GM23338 (cell line): ENCODE results near the gene SMIM43. TPM values are rescaled to one million over a fixed set of nuclear protein-coding genes. Genes with fewer than 3 reads are reported as not detected.

Experiments
- ATAC-seq: fragments of 200-7000 bp; cut with Tn5 transposase; 3 replicates; pipeline ENCODE4 v1.9.1; 2020
- DNase-seq: peaks from one replicate; pipeline ENCODE4 v3.0.0-alpha.2; 2015; ENCODE audit warnings: low spot score
- H2AFZ ChIP-seq: fragments of 200-600 bp; sonication (generic); 2 replicates; pipeline ENCODE4 v1.8.0; 2016; ENCODE audit warnings: antibody characterized with exemption, mild to moderate bottlenecking, moderate library complexity
- H3F3A ChIP-seq: fragments of 200-600 bp; sonication (generic); replicated peaks from 2 replicates; pipeline ENCODE4 v1.8.0; 2017; ENCODE audit warnings: antibody characterized with exemption, mixed run types, low read depth
- H3K27ac ChIP-seq: fragments of 200-600 bp; sonication (generic); 2 replicates; pipeline ENCODE4 v1.6.1; 2016; ENCODE audit warnings: low read depth
- H3K27me3 ChIP-seq: fragments of 200-600 bp; sonication (generic); 2 replicates; pipeline ENCODE4 v1.8.0; 2016; ENCODE audit warnings: mild to moderate bottlenecking, mixed run types, moderate library complexity; ENCODE audit not compliant: insufficient read depth
- H3K36me3 ChIP-seq: fragments of 200-600 bp; sonication (generic); 2 replicates; pipeline ENCODE4 v1.8.0; 2016; ENCODE audit warnings: mild to moderate bottlenecking; ENCODE audit not compliant: insufficient read depth
- H3K4me1 ChIP-seq: fragments of 200-600 bp; sonication (generic); 2 replicates; pipeline ENCODE4 v1.8.0; 2016; ENCODE audit warnings: mild to moderate bottlenecking, moderate library complexity; ENCODE audit not compliant: insufficient read depth
- H3K4me2 ChIP-seq: fragments of 200-600 bp; sonication (generic); 2 replicates; pipeline ENCODE4 v1.7.1; 2017; ENCODE audit warnings: mixed run types
- H3K4me3 ChIP-seq: fragments of 200-600 bp; sonication (generic); 2 replicates; pipeline ENCODE4 v1.6.1; 2016; ENCODE audit warnings: mixed run types
- H3K79me2 ChIP-seq: fragments of 200-600 bp; sonication (generic); replicated peaks from 2 replicates; pipeline ENCODE4 v1.8.0; 2017; ENCODE audit warnings: mild to moderate bottlenecking; ENCODE audit not compliant: insufficient read depth
- H3K9me2 ChIP-seq: fragments of 200-600 bp; sonication (generic); 2 replicates; pipeline ENCODE4 v1.8.0; 2017; ENCODE audit not compliant: insufficient read depth
- H4K20me1 ChIP-seq: fragments of 200-600 bp; sonication (generic); replicated peaks from 2 replicates; pipeline ENCODE4 v1.8.0; 2017; ENCODE audit warnings: mild to moderate bottlenecking; ENCODE audit not compliant: insufficient read depth
- H3K27ac Mint-ChIP-seq: 2 replicates; pipeline ENCODE4 v1.8.0; 2020; ENCODE audit warnings: inconsistent platforms, mild to moderate bottlenecking, moderate library complexity, mixed read lengths
- H3K27me3 Mint-ChIP-seq: 3 replicates; pipeline ENCODE4 v1.8.0; 2022; ENCODE audit warnings: low read depth, mild to moderate bottlenecking, moderate library complexity, mixed read lengths, inconsistent platforms; ENCODE audit not compliant: insufficient read depth, poor library complexity
- H3K36me3 Mint-ChIP-seq: 3 replicates; pipeline ENCODE4 v1.8.0; 2021; ENCODE audit warnings: low read depth, mild to moderate bottlenecking, inconsistent platforms, moderate library complexity, mixed read lengths
- H3K4me1 Mint-ChIP-seq: 3 replicates; pipeline ENCODE4 v1.8.0; 2020; ENCODE audit warnings: mild to moderate bottlenecking, inconsistent platforms, mixed read lengths
- H3K4me3 Mint-ChIP-seq: 3 replicates; pipeline ENCODE4 v1.8.0; 2021; ENCODE audit warnings: moderate library complexity, mild to moderate bottlenecking, inconsistent platforms, mixed read lengths
- H3K9me3 Mint-ChIP-seq: 3 replicates; pipeline ENCODE4 v1.8.0; 2020; ENCODE audit warnings: moderate library complexity, mild to moderate bottlenecking, inconsistent platforms, mixed read lengths
- CREB1 ChIP-seq: fragments of 250-450 bp; sonication (Bioruptor Pico); IDR thresholded peaks from 2 replicates; pipeline ENCODE4 v1.5.0; 2020; ENCODE audit warnings: low read depth, mild to moderate bottlenecking, moderate library complexity
- CTCF ChIP-seq, 2 experiments: fragments of 200-600 bp in 1 of 2; sonication (generic) in 1 of 2; conservative IDR thresholded peaks; 2 replicates each; pipeline versions ENCODE4 v1.5.1 to v1.6.1; 2016 to 2017; ENCODE audit warnings: antibody characterized with exemption in 2 of 2, low read depth in 2 of 2, mild to moderate bottlenecking in 2 of 2, moderate library complexity in 1 of 2
- EZH2phosphoT487 ChIP-seq: fragments of 200-600 bp; sonication (generic); IDR thresholded peaks from one replicate; pipeline ENCODE4 v1.8.1; 2018; ENCODE audit warnings: antibody characterized with exemption; ENCODE audit not compliant: unreplicated experiment
- JUNB ChIP-seq: IDR thresholded peaks from one replicate; pipeline ENCODE4 v1.6.1; 2016; ENCODE audit warnings: antibody characterized with exemption; ENCODE audit not compliant: unreplicated experiment
- NANOG ChIP-seq: IDR thresholded peaks from 2 replicates; pipeline ENCODE4 v1.6.1; 2016; ENCODE audit warnings: antibody characterized with exemption, borderline replicate concordance
- POLR2AphosphoS5 ChIP-seq: IDR thresholded peaks from 2 replicates; pipeline ENCODE4 v1.6.1; 2016; ENCODE audit warnings: antibody characterized with exemption, low read depth
- REST ChIP-seq: IDR thresholded peaks from one replicate; pipeline ENCODE4 v1.6.1; 2018; ENCODE audit warnings: antibody characterized with exemption; ENCODE audit not compliant: unreplicated experiment
- ZNF114 ChIP-seq: fragments of 250-450 bp; sonication (Bioruptor Pico); IDR thresholded peaks from 2 replicates; pipeline ENCODE4 v1.5.0; 2020; ENCODE audit warnings: mild to moderate bottlenecking, moderate library complexity
- ZNF331 ChIP-seq: fragments of 250-450 bp; sonication (Bioruptor Pico); IDR thresholded peaks from 2 replicates; pipeline ENCODE4 v1.5.0; 2020; ENCODE audit warnings: low read depth, mild to moderate bottlenecking, moderate library complexity
- polyA plus RNA-seq: library from polyadenylated mRNA; unstranded; fragments of >200 nt; fragmentation: Nextera tagmentation; extraction: Ambion mirVana; gene quantifications from 2 replicates; pipeline ENCODE4 v1.2.1, GENCODE V29; 2016
- total RNA-seq: library from RNA; depleted of rRNA; stranded (reverse); fragments of >200 nt; shearing (Covaris generic); gene quantifications from 2 replicates; pipeline ENCODE4 v1.2.3, GENCODE V29; 2014
- TF ChIP-seq, protein P1 (sequence below): fragments of 250-450 bp; sonication (Bioruptor Pico); IDR thresholded peaks from 2 replicates; pipeline ENCODE4 v1.5.0; 2020; ENCODE audit warnings: mild to moderate bottlenecking, moderate library complexity

SMIM43 gene
- total and polyA plus RNA-seq, 2 experiments from 2014 or later: 0.26 to 0.56 TPM

DNA sequence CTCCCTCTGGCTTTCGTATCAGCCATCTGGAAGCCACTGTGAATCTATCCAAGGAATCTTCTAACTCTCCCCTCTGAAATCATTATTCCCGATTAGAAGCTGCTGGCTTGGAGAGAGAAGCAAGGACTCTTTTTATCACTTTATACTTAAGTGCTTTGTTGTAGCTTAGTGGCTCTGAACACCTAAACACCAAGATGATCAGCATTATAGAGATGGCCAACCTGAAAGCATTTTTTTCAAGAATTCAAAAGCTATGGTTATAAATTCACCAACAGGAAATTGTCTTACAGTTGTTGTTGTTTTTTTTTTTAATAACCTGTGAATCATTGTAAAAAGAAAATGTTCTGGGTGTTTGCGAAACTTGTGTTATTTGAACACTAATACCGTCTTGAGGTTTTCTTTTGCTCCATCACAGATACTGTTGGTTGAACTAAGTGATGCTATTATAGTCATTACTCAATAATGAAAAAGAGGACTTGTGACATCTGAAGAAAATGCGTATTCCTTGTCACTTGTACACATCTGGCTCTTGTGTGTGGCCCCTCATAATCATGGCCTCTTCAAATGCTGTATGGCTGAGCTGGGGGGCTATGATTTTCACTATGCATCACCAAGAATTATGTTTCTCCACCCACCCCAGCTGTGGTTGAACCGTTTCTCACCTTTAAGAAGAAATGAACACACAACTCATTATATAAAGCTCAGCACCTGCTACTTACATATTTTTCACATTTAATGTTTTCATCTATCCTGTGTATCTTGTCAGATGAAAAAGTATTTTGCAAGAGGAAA lies 11.8 kb upstream of the SMIM43 start:
- TF ChIP-seq ZNF114: no peak
- Histone ChIP-seq H2AFZ (no peak overlapping the region), H3K79me2 (no peaks in the 10 kb centered on the region), H3K4me1 (no peaks in the 10 kb centered on the region), H3K36me3 (no peaks in the 10 kb centered on the region), H4K20me1 (no peaks in the 10 kb centered on the region), H3K4me3 (no peak overlapping the region), H3K9me2 (no peaks in the 10 kb centered on the region), H3K27ac (no peak overlapping the region), H3K4me2 (no peak overlapping the region), H3F3A (no peaks in the 10 kb centered on the region), H3K27me3 (no peaks in the 10 kb centered on the region)
- Mint-ChIP-seq H3K27me3 (no peaks in the 10 kb centered on the region), H3K9me3 (no peaks in the 10 kb centered on the region), H3K36me3 (no peaks in the 10 kb centered on the region), H3K27ac (no peak overlapping the region), H3K4me3 (no peak overlapping the region), H3K4me1 (peaks cover 15% of the 10 kb centered on the region)
- DNase-seq: no peak
- ATAC-seq: no peak

DNA sequence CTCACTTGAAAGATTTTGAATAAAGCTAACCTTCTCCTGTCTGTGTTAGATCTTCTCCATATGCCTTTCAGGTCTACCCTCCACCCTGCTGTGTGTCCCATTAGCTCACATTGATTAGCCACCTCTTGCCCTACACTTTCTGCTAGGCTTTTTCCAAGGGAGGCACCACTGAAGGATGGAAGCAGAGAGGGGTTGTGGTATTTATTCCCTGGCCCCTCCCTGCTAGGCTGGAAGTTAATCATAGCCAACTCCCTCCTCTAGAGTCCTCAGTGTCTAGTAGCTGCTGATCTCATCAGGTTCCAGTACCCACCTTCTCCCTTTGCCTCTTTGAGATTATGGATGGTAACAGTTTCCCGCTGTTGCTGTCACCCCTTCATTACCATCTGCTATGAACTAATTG lies 8.9 kb upstream of the SMIM43 start:
- H3K4me1 ChIP-seq: no peaks in the 10 kb centered on the region
- peak; percentile 45 for ATAC-seq
- TF ChIP-seq CREB1 (CRISPR knock-in tag): no peak
- TF ChIP-seq, protein P1, sequence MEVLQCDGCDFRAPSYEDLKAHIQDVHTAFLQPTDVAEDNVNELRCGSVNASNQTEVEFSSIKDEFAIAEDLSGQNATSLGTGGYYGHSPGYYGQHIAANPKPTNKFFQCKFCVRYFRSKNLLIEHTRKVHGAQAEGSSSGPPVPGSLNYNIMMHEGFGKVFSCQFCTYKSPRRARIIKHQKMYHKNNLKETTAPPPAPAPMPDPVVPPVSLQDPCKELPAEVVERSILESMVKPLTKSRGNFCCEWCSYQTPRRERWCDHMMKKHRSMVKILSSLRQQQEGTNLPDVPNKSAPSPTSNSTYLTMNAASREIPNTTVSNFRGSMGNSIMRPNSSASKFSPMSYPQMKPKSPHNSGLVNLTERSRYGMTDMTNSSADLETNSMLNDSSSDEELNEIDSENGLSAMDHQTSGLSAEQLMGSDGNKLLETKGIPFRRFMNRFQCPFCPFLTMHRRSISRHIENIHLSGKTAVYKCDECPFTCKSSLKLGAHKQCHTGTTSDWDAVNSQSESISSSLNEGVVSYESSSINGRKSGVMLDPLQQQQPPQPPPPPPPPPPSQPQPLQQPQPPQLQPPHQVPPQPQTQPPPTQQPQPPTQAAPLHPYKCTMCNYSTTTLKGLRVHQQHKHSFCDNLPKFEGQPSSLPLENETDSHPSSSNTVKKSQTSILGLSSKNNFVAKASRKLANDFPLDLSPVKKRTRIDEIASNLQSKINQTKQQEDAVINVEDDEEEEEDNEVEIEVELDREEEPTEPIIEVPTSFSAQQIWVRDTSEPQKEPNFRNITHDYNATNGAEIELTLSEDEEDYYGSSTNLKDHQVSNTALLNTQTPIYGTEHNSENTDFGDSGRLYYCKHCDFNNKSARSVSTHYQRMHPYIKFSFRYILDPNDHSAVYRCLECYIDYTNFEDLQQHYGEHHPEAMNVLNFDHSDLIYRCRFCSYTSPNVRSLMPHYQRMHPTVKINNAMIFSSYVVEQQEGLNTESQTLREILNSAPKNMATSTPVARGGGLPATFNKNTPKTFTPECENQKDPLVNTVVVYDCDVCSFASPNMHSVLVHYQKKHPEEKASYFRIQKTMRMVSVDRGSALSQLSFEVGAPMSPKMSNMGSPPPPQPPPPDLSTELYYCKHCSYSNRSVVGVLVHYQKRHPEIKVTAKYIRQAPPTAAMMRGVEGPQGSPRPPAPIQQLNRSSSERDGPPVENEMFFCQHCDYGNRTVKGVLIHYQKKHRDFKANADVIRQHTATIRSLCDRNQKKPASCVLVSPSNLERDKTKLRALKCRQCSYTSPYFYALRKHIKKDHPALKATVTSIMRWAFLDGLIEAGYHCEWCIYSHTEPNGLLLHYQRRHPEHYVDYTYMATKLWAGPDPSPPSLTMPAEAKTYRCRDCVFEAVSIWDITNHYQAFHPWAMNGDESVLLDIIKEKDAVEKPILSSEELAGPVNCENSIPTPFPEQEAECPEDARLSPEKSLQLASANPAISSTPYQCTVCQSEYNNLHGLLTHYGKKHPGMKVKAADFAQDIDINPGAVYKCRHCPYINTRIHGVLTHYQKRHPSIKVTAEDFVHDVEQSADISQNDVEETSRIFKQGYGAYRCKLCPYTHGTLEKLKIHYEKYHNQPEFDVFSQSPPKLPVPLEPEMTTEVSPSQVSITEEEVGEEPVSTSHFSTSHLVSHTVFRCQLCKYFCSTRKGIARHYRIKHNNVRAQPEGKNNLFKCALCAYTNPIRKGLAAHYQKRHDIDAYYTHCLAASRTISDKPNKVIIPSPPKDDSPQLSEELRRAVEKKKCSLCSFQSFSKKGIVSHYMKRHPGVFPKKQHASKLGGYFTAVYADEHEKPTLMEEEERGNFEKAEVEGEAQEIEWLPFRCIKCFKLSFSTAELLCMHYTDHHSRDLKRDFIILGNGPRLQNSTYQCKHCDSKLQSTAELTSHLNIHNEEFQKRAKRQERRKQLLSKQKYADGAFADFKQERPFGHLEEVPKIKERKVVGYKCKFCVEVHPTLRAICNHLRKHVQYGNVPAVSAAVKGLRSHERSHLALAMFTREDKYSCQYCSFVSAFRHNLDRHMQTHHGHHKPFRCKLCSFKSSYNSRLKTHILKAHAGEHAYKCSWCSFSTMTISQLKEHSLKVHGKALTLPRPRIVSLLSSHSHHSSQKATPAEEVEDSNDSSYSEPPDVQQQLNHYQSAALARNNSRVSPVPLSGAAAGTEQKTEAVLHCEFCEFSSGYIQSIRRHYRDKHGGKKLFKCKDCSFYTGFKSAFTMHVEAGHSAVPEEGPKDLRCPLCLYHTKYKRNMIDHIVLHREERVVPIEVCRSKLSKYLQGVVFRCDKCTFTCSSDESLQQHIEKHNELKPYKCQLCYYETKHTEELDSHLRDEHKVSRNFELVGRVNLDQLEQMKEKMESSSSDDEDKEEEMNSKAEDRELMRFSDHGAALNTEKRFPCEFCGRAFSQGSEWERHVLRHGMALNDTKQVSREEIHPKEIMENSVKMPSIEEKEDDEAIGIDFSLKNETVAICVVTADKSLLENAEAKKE (CRISPR knock-in tag): no peak
- no peak for TF ChIP-seq ZNF331 (CRISPR knock-in tag)
- TF ChIP-seq ZNF114: no peak
- TF ChIP-seq CTCF (conservative IDR thresholded peaks at IDR 0.05; ENCODE audit: low read depth in 2 of 2): no peak
- no peak for TF ChIP-seq EZH2phosphoT487
- TF ChIP-seq JUNB: no peak
- no peak for TF ChIP-seq REST
- TF ChIP-seq NANOG: no peak
- no peak for TF ChIP-seq POLR2AphosphoS5

More for the DNA sequence above, 8.9 kb upstream of the SMIM43 start:
- Histone ChIP-seq H3K36me3 (no peaks in the 10 kb centered on the region), H4K20me1 (no peaks in the 10 kb centered on the region), H3K79me2 (no peaks in the 10 kb centered on the region), H3K27ac (no peak overlapping the region), H2AFZ (no peak overlapping the region), H3F3A (no peaks in the 10 kb centered on the region), H3K9me2 (no peaks in the 10 kb centered on the region), H3K4me2 (no peak overlapping the region), H3K27me3 (peaks cover 6% of the 10 kb centered on the region; the same call in 1 of the 2 replicates), H3K4me3 (no peak overlapping the region)
- H3K27me3 Mint-ChIP-seq: peaks cover 2% of the 10 kb centered on the region
- DNase-seq: no peak
- H3K4me3 Mint-ChIP-seq: no peak overlapping the region
- no peaks in the 10 kb centered on the region for H3K36me3 Mint-ChIP-seq
- H3K27ac Mint-ChIP-seq: no peak overlapping the region
- peaks cover 15% of the 10 kb centered on the region for H3K4me1 Mint-ChIP-seq
- H3K9me3 Mint-ChIP-seq: no peaks in the 10 kb centered on the region
